Measurements from ENCODE around the gene CCDC196. TPM values are rescaled to one million over a fixed set of nuclear protein-coding genes. Genes with fewer than 3 reads are reported as not detected.

The CCDC196 gene
- total and polyA plus RNA-seq, 7 donors = not detected

- intact Hi-C loops (cut with DNase I) = loop anchor here in 1 of 2 donors (5.0 to 10.0 kb wide), 2 partner anchors 133 to 254 kb away; no protein-coding TSS in a partner anchor
- H3K4me3 ChIP-seq = no peak overlapping the region
- H3K36me3 ChIP-seq (ENCODE audit: insufficient read depth in 1 of 2, low read depth in 1 of 2) = no peaks in the 10 kb centered on the region
- ATAC-seq (no peak), DNase-seq (no peak)
- WGBS, 3 donors = 56 to 72% (median 72%) methylated on average over 3 of the region's 3 CpGs
- no peak for TF ChIP-seq CTCF (IDR thresholded peaks at IDR 0.05)
- no peaks in the 10 kb centered on the region for H3K9me3 ChIP-seq
- H3K27ac ChIP-seq = no peak overlapping the region
- H3K27me3 ChIP-seq (ENCODE audit: insufficient read depth in 3 of 3, low read length in 2 of 3) = no peaks in the 10 kb centered on the region
- no peaks in the 10 kb centered on the region for H3K4me1 ChIP-seq
These were observed 4.3 kb downstream of the CCDC196 start for GRCh38 chr14:66490143-66491111.

GRCh38 chr14:66493750-66494149 is 7.6 kb downstream of the CCDC196 start:
- ATAC-seq = no peak
- TF ChIP-seq CTCF (IDR thresholded peaks at IDR 0.05) = no peak
- H3K27ac ChIP-seq = no peak overlapping the region
- H3K4me3 ChIP-seq = no peak overlapping the region
- intact Hi-C loops (cut with DNase I) = loop anchor here in 1 of 2 donors (5.0 to 10.0 kb wide), 2 partner anchors 136 to 251 kb away; no protein-coding TSS in a partner anchor
- H3K4me1 ChIP-seq = peaks cover 8% of the 10 kb centered on the region
- H3K27me3 ChIP-seq (ENCODE audit: insufficient read depth in 3 of 3, low read length in 2 of 3) = no peaks in the 10 kb centered on the region
- no peaks in the 10 kb centered on the region for H3K9me3 ChIP-seq
- no peak for DNase-seq
- H3K36me3 ChIP-seq (ENCODE audit: insufficient read depth in 1 of 2, low read depth in 1 of 2) = no peaks in the 10 kb centered on the region

- no peaks in the 10 kb centered on the region for H3K9me3 ChIP-seq
- TF ChIP-seq CTCF (IDR thresholded peaks at IDR 0.05) = peak; percentile 81
- no peaks in the 10 kb centered on the region for H3K27me3 ChIP-seq (ENCODE audit: insufficient read depth in 3 of 3, low read length in 2 of 3)
- H3K27ac ChIP-seq = no peak overlapping the region
- intact Hi-C loops (cut with DNase I) = loop anchor here in 1 of 2 donors (10.0 kb wide), 1 partner anchor 249 kb away; no protein-coding TSS in a partner anchor
- ATAC-seq (peak; percentile 82 to 98 (median 93)), DNase-seq (no peak)
- H3K4me1 ChIP-seq = peaks cover 8% of the 10 kb centered on the region
- 2 to 5% (median 2%) methylated on average over 4 of the region's 4 CpGs for WGBS, 3 donors
- peak overlapping the region; percentile 16 for H3K4me3 ChIP-seq
- no peaks in the 10 kb centered on the region for H3K36me3 ChIP-seq (ENCODE audit: insufficient read depth in 1 of 2, low read depth in 1 of 2)
These were observed 9.3 kb downstream of the CCDC196 start for GRCh38 chr14:66495218-66496098.

- ATAC-seq = peak in 2 of 4 donors; percentile 43 to 59
- no peak overlapping the region for H3K27ac ChIP-seq
- H3K36me3 ChIP-seq (ENCODE audit: insufficient read depth in 1 of 2, low read depth in 1 of 2) = no peaks in the 10 kb centered on the region
- H3K27me3 ChIP-seq (ENCODE audit: insufficient read depth in 3 of 3, low read length in 2 of 3) = no peaks in the 10 kb centered on the region
- intact Hi-C loops (cut with DNase I) = loop anchor here in 1 of 2 donors (10.0 kb wide), 1 partner anchor 249 kb away; no protein-coding TSS in a partner anchor
- no peaks in the 10 kb centered on the region for H3K9me3 ChIP-seq
- no peak for TF ChIP-seq CTCF (IDR thresholded peaks at IDR 0.05)
- 37 to 59% (median 44%) methylated on average over 4 of the region's 4 CpGs for WGBS, 3 donors
- no peak for DNase-seq
- no peak overlapping the region for H3K4me3 ChIP-seq
- peaks cover 8% of the 10 kb centered on the region for H3K4me1 ChIP-seq
These were observed 10.1 kb downstream of the CCDC196 start for GRCh38 chr14:66496188-66496807.

Data from psoas muscle (tissue), 8 donors.